K562 (cell line): ENCODE results near the gene NFIC. TPM values are rescaled to one million over a fixed set of nuclear protein-coding genes. Genes with fewer than 3 reads are reported as not detected.

Experiments used
- ARID1B ChIP-seq: fragments of 450-650 bp; IDR thresholded peaks from 2 replicates; pipeline ENCODE4 v1.6.1; 2016; ENCODE audit warnings: antibody characterized with exemption, mild to moderate bottlenecking, inconsistent platforms
- ARNT ChIP-seq, 2 experiments: fragments of 450-650 bp; IDR thresholded peaks; 2 replicates each; pipeline ENCODE4 v1.6.1; 2016; ENCODE audit warnings: mild to moderate bottlenecking in 1 of 2
- BRCA1 ChIP-seq, 2 experiments: fragments of 450-650 bp in 1 of 2; sonication (generic) in 1 of 2; formaldehyde crosslinking in 1 of 2; IDR thresholded peaks; 2 replicates each; pipeline versions ENCODE4 v1.5.0 to v1.6.1; 2017 to 2020; ENCODE audit warnings: mild to moderate bottlenecking in 1 of 2, missing genetic modification reagents in 1 of 2
- CBX1 ChIP-seq: sonication (generic); IDR thresholded peaks from 2 replicates; pipeline ENCODE4 v1.6.1; 2016; ENCODE audit warnings: antibody characterized with exemption, low read depth, mild to moderate bottlenecking
- ELF1 ChIP-seq: fragments of 200-800 bp; sonication (Bioruptor generic); IDR thresholded peaks from 2 replicates; pipeline ENCODE4 v1.6.1; 2016; ENCODE audit warnings: missing genetic modification characterization, missing compliant biosample characterization
- EP400 ChIP-seq: fragments of 450-650 bp; IDR thresholded peaks from 2 replicates; pipeline ENCODE4 v1.6.1; 2017; ENCODE audit warnings: antibody characterized with exemption, mild to moderate bottlenecking, moderate library complexity
- ESRRA ChIP-seq: fragments of 450-650 bp; IDR thresholded peaks from 2 replicates; pipeline ENCODE4 v1.6.1; 2014; ENCODE audit warnings: low read depth, mild to moderate bottlenecking, moderate library complexity, borderline replicate concordance
- FOXJ2 ChIP-seq: fragments of 200-800 bp; sonication (Bioruptor generic); IDR thresholded peaks from 2 replicates; pipeline ENCODE4 v1.6.1; 2016; ENCODE audit warnings: missing genetic modification characterization, missing compliant biosample characterization
- FOXJ3 ChIP-seq: sonication (generic); formaldehyde crosslinking; IDR thresholded peaks from 2 replicates; pipeline ENCODE4 v1.4.0; 2020; ENCODE audit warnings: mild to moderate bottlenecking, missing genetic modification reagents
- GABPA ChIP-seq: fragments of 200-800 bp; sonication (Bioruptor generic); conservative IDR thresholded peaks from 2 replicates; pipeline ENCODE4 v1.6.1; 2016; ENCODE audit warnings: low read depth, missing genetic modification characterization, missing compliant biosample characterization
- HCFC1 ChIP-seq: IDR thresholded peaks from 2 replicates; pipeline ENCODE4 v1.6.1; 2012; ENCODE audit warnings: low read depth, low read length, improper control_type of control experiment
- HDAC8 ChIP-seq: fragments of 450-650 bp; IDR thresholded peaks from 2 replicates; pipeline ENCODE4 v1.6.1; 2016; ENCODE audit warnings: mild to moderate bottlenecking, missing genetic modification characterization, moderate library complexity, missing compliant biosample characterization
- HNRNPL ChIP-seq: fragments of 200-400 bp; formaldehyde crosslinking; IDR thresholded peaks from 2 replicates; pipeline ENCODE4 v1.6.1; 2017; ENCODE audit warnings: low read depth, mild to moderate bottlenecking, low read length
- JUN ChIP-seq, 2 experiments: sonication (generic) in 1 of 2; formaldehyde crosslinking in 1 of 2; IDR thresholded peaks; 2 replicates each; pipeline versions ENCODE4 v1.6.1 to v1.8.0; 2012 to 2022; ENCODE audit warnings: borderline replicate concordance in 2 of 2, mild to moderate bottlenecking in 2 of 2, improper control_type of control experiment in 1 of 2, low read depth in 1 of 2, low read length in 1 of 2, missing genetic modification reagents in 1 of 2
- KDM1A ChIP-seq, 2 experiments: fragments of 450-650 bp; IDR thresholded peaks; 2 replicates each; pipeline ENCODE4 v1.6.1; 2016; ENCODE audit warnings: mild to moderate bottlenecking in 2 of 2
- KDM2B ChIP-seq: fragments of 250-450 bp; sonication (Bioruptor Pico); IDR thresholded peaks from 2 replicates; pipeline ENCODE4 v1.8.0; 2021; ENCODE audit warnings: mild to moderate bottlenecking, moderate library complexity
- NFYB ChIP-seq: IDR thresholded peaks from 2 replicates; pipeline ENCODE4 v1.6.1; 2011; ENCODE audit warnings: mild to moderate bottlenecking, moderate library complexity; ENCODE audit not compliant: insufficient read length; ENCODE audit errors: extremely low read depth
- PML ChIP-seq: IDR thresholded peaks from 2 replicates; pipeline ENCODE4 v1.6.1; 2012; ENCODE audit warnings: low read length, inconsistent platforms
- POLR2H ChIP-seq: IDR thresholded peaks from 2 replicates; pipeline ENCODE4 v1.6.1; 2016; ENCODE audit warnings: missing genetic modification characterization, low read depth, mild to moderate bottlenecking, control low read depth, missing compliant biosample characterization, moderate library complexity
- SAFB ChIP-seq: fragments of 200-400 bp; formaldehyde crosslinking; IDR thresholded peaks from 2 replicates; pipeline ENCODE4 v1.6.1; 2017; ENCODE audit warnings: low read depth, low read length, borderline replicate concordance
- SP2 ChIP-seq: IDR thresholded peaks from 2 replicates; pipeline ENCODE4 v1.6.1; 2011; ENCODE audit warnings: mild to moderate bottlenecking, low read depth, low read length, moderate library complexity; ENCODE audit not compliant: poor library complexity, severe bottlenecking; ENCODE audit errors: extremely low read depth
- TAF7 ChIP-seq: fragments of 450-650 bp; IDR thresholded peaks from 2 replicates; pipeline ENCODE4 v1.6.1; 2016; ENCODE audit warnings: missing genetic modification characterization, missing compliant biosample characterization
- TCFL5 ChIP-seq: fragments of 250-450 bp; sonication (Bioruptor Pico); conservative IDR thresholded peaks from 2 replicates; pipeline ENCODE4 v1.6.1; 2021; ENCODE audit warnings: mild to moderate bottlenecking, moderate library complexity, matching md5 sums
- ZNF146 ChIP-seq: IDR thresholded peaks from one replicate; pipeline ENCODE4 v1.6.1; 2018; ENCODE audit warnings: missing compliant biosample characterization; ENCODE audit not compliant: unreplicated experiment
- ZNF507 ChIP-seq: conservative IDR thresholded peaks from 2 replicates; pipeline ENCODE4 v1.6.1; 2017; ENCODE audit warnings: missing genetic modification characterization, missing compliant biosample characterization
- ZNF551 ChIP-seq: fragments of 250-450 bp; sonication (Bioruptor Pico); IDR thresholded peaks from 2 replicates; pipeline ENCODE4 v1.5.0; 2021; ENCODE audit warnings: mild to moderate bottlenecking, moderate library complexity
- polyA plus RNA-seq, 8 experiments: library from polyadenylated mRNA; depleted of rRNA in 4 of 8; stranded (reverse) in 5 of 8; unstranded in 3 of 8; fragments of >200 nt; fragmentation: Nextera tagmentation in 2 of 8; fragmentation: Illumina TruSeq in 1 of 8; extraction: Ambion mirVana in 2 of 8; extraction: Trizol in 1 of 8; gene quantifications; 2 replicates each; pipeline versions ENCODE4 v1.2.1 to v1.2.3, GENCODE V29; 2011 to 2014; ENCODE audit warnings: inconsistent platforms in 1 of 8, missing spikeins in 1 of 8
- total RNA-seq, 7 experiments: library from RNA; depleted of rRNA in 6 of 7; stranded (reverse); fragments of >200 nt in 6 of 7; fragmentation: Illumina TruSeq in 2 of 7; extraction: Trizol in 2 of 7; gene quantifications; 2 replicates each; pipeline versions ENCODE4 v1.2.1 to v1.2.3, GENCODE V29; 2011 to 2021; ENCODE audit warnings: low replicate concordance in 1 of 7
- TF ChIP-seq, protein P1 (sequence below): sonication (generic); formaldehyde crosslinking; IDR thresholded peaks from 2 replicates; pipeline ENCODE4 v1.5.0; 2020; ENCODE audit warnings: missing genetic modification reagents

Gene NFIC
- total and polyA plus RNA-seq, 9 of the 15 experiments (the other 6 are each of a cell fraction or from before 2014, with no cell fraction given): 0.71 to 62.1 (median 6.9) TPM

DNA sequence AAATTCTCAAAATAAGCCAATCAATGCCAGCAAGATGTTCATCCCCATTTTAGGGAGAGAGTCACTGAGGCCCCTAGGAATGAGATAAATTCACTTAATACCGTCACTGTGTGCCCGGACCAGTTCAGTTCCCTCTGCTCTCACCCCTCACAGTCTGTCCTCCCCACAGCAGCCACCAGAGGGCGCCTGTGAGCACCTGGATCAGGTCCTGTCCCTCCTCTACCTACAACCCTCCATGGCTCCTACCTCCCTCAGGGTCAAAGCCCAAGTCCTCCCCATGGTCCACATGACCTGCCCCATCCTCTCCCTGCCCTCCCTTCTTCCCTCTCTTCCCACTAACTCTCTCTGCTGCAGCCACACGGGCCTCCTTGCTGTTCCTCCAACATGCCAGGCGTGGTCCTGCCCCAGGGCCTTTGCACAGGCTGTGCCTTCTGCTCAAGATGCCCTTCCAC is 42.0 kb upstream of the NFIC start (continued):
- TF ChIP-seq EP400 (no peak), NFYB (no peak), ARNT (IDR thresholded peaks at IDR 0.05) (peak in 1 of 2 experiments; percentile 72; a peak in 1 of 4 replicates), POLR2H (tag) (no peak), HNRNPL (no peak), ZNF551 (CRISPR knock-in tag) (no peak), SP2 (no peak), TAF7 (tag) (no peak), HDAC8 (tag) (no peak), SAFB (no peak), ARID1B (peak; percentile 36), HCFC1 (no peak), CBX1 (peak; percentile 52), ESRRA (no peak), TCFL5 (CRISPR knock-in tag) (no peak), KDM1A (IDR thresholded peaks at IDR 0.05) (peak; percentile 93 to 96), GABPA (tag) (no peak), JUN (IDR thresholded peaks at IDR 0.05; ENCODE audit: borderline replicate concordance, low read depth, low read length) (no peak), JUN (CRISPR knock-in tag; IDR thresholded peaks at IDR 0.05; ENCODE audit: borderline replicate concordance) (no peak), FOXJ2 (no peak), PML (no peak), ELF1 (no peak), ZNF507 (no peak), BRCA1 (IDR thresholded peaks at IDR 0.05) (no peak), BRCA1 (CRISPR knock-in tag; IDR thresholded peaks at IDR 0.05) (no peak; the same call in 1 of the 2 replicates), ZNF146 (CRISPR knock-in tag) (no peak), FOXJ3 (no peak), KDM2B (CRISPR knock-in tag) (no peak)
- TF ChIP-seq, protein P1, sequence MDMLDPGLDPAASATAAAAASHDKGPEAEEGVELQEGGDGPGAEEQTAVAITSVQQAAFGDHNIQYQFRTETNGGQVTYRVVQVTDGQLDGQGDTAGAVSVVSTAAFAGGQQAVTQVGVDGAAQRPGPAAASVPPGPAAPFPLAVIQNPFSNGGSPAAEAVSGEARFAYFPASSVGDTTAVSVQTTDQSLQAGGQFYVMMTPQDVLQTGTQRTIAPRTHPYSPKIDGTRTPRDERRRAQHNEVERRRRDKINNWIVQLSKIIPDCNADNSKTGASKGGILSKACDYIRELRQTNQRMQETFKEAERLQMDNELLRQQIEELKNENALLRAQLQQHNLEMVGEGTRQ (CRISPR knock-in tag): no peak
